Uterus (tissue), 2 donors: Measurements from ENCODE around the gene CDC27.

Experiments
- POLR2A ChIP-seq, 2 donors: fragments of 450-650 bp; IDR thresholded peaks; one replicate each; pipeline ENCODE4 v1.6.1; 2016; ENCODE audit warnings: antibody characterized with exemption in 2 of 2, mild to moderate bottlenecking in 1 of 2, moderate library complexity in 1 of 2
- TF ChIP-seq, protein P1 (sequence below), 4 experiments: fragments of 200-600 bp in 2 of 4; fragments of 450-650 bp in 2 of 4; sonication (generic) in 2 of 4; IDR thresholded peaks; one replicate each; pipeline ENCODE4 v1.5.1; 2016 to 2019; ENCODE audit warnings: antibody characterized with exemption in 4 of 4, mild to moderate bottlenecking in 2 of 4, moderate library complexity in 1 of 4

DNA sequence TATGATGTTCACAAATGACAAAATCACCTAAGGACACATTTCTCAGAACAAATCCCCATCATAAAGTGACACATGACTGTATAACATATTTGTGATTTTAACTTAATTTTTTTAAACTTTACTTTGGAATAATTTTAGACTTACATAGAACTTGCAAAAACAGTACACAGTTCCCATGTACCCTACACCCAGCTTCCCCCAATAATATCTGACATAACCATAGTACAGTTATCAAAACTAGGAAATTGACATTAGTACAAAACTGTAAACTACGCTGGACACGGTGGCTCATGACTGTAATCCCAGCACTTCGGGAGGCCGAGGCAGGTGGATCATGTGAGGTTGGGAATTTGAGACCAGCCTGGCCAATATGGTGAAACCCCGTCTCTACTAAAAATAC lies 24.8 kb downstream of the CDC27 start:
- TF ChIP-seq, protein P1, sequence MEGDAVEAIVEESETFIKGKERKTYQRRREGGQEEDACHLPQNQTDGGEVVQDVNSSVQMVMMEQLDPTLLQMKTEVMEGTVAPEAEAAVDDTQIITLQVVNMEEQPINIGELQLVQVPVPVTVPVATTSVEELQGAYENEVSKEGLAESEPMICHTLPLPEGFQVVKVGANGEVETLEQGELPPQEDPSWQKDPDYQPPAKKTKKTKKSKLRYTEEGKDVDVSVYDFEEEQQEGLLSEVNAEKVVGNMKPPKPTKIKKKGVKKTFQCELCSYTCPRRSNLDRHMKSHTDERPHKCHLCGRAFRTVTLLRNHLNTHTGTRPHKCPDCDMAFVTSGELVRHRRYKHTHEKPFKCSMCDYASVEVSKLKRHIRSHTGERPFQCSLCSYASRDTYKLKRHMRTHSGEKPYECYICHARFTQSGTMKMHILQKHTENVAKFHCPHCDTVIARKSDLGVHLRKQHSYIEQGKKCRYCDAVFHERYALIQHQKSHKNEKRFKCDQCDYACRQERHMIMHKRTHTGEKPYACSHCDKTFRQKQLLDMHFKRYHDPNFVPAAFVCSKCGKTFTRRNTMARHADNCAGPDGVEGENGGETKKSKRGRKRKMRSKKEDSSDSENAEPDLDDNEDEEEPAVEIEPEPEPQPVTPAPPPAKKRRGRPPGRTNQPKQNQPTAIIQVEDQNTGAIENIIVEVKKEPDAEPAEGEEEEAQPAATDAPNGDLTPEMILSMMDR (IDR thresholded peaks at IDR 0.05), result no peak
- no peak for TF ChIP-seq POLR2A (IDR thresholded peaks at IDR 0.05)
